ENCODE results near the gene ELAPOR1.
"Not testable (repeated sequence)": the region's sequence is repeated elsewhere in the genome, so short reads cannot be mapped to it uniquely, and the experiment has no call there.

The ELAPOR1 gene

DNA sequence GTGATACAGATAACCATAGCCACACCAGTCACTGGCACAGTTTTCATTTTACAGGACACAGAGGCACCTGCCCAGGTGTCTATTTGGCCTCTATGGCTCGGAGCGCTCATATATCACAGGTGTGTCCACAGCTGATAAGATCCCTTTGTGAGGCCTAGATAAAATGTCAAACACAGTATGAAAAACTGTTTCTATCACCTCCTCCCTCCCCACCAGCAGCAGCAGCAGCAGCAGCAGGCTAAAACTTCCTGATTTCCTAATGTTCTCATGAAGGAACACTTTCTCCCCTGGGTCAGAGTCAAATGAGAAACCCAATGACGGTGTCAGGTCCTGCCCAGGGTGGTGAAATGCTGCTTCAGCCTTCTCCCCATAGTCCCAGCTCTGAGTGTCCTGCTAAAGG, 24.4 kb downstream of the ELAPOR1 start:
- no peak for DNase-seq

GRCh38 chr1:109140392-109140791, 26.5 kb downstream of the ELAPOR1 start:
- no peak for DNase-seq

DNA sequence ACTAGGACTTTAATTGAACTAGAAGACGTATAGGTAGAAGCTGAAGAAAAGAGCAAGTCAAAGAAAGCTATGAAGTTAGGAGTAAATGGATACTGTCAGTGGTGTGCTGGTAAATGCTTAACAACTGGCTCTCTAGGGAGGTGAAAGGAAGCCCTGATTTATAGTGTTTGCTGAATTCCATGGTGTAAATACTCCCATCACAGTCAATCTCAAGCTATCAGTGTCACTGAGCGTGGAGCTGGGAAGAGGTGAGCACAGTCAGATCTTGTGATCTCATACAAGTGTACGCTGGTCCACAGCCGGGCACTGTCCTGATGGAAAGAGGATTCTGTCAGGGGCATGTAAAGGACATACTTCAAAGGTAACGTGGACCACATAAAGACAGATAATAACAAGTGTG, 28.3 kb downstream of the ELAPOR1 start:
- DNase-seq = no peak

DNA sequence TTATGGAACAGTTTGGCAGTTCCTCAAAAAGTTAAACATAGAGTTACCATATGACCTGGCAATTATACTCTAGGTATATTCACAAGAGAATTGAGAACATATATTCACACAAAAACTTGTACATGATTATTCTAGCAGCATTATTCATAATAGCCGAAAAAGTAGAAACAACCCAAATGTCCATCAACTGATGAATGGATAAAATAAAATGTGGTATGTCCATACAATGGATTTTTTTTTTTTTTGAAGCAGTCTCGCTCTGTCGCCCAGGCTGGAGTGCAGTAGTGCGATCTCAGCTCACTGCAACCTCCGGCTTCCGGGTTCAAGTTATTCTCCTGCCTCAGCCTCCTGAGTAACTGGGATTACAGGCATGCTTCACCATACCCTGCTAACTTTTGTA, 28.8 kb downstream of the ELAPOR1 start:
- not testable (repeated sequence) for DNase-seq

DNA sequence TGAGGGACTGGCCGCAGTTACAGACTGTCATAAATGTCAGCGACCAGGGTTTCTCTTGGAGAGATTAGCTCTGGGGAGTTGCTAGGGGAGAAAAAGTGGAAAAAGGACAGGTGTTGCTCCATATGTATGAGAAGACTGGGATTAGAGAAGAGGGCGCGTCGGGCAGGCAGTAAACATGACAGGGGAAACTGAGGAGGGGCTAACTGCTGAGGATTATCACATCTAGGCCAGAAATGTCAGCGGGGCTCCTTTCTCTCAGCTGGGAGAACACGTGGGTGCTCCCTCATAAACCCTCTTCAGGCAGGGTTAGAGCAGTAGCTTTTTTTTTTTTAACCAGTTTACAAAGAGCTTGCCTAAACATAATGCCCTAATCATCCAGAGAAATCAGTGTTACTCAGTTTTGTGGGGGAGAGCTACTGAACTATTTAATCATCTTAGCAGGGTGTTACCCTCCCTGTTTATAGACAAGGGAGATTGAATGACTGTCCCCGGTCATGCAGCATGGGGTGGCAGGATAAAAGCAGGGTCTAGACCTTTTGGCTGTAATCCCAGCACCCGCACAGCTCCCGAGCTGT, 35.2 kb downstream of the ELAPOR1 start:
- DNase-seq = peak; percentile 66

- no peak for DNase-seq
These were observed 36.1 kb downstream of the ELAPOR1 start for GRCh38 chr1:109149874-109150601.

GRCh38 chr1:109151146-109151990, 37.5 kb downstream of the ELAPOR1 start:
- no peak for DNase-seq

- DNase-seq = no peak
These were observed 38.3 kb downstream of the ELAPOR1 start for GRCh38 chr1:109152196-109152595.

- DNase-seq = no peak
These were observed 43.0 kb downstream of the ELAPOR1 start for GRCh38 chr1:109156916-109157385.

- peak; percentile 67 for DNase-seq
These were observed 44.5 kb downstream of the ELAPOR1 start for GRCh38 chr1:109158433-109158832.

DNA sequence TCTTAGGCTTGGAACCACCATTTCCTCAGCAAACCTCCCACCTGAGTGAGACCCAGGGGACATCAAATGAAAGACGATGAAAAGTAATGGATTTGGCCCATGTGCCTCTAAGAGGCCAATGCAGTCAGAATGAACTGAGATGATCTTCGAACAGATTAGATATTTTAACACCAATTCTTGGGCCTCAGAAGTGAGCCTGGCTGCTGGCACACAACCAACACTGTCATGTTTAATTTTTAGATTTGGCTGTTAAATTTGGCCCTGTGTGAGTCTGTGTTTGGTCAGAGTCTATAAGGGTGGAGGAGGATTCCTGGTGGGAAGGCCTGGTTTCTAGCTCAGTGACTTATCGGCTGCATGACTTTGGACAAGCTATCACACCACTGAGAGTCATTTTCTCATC, 45.4 kb downstream of the ELAPOR1 start:
- no peak for DNase-seq

DNA sequence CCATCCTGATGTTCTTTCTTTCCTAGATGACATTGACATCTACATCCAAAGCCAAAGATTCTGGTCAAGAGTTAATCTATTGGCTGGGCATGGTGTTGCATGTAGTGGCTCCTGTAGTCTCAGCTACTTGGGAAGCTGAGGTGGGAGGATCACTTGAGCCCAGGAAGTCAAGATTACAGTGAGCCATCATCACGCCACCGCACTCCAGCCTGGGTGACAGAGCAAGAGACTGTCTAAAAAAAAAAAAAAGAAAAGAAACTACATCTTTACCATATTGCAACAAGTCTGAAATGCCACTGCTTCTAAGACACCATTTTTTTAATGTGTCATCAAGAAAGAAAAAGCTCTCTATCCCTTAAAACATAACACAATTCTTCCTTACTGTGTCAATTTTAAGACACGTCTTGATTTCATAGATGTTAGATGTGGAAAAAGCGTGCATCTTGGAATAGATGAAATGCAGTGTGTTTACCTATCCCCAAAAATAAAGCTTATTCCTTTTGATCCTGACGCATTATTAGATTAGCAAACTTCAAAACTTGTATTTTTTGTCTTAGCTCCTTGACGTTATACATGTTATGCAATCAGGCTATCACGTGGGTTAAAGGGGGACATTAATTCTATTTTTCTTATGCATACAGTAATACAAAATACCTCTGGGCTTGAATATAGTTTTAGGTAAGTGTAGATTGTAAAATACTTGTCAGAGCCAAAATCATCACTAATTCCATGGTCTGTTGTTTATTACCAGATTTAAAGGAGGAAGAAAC, 46.3 kb downstream of the ELAPOR1 start:
- no peak for DNase-seq

- no peak for DNase-seq
These were observed 48.1 kb downstream of the ELAPOR1 start for GRCh38 chr1:109161858-109162606.

DNA sequence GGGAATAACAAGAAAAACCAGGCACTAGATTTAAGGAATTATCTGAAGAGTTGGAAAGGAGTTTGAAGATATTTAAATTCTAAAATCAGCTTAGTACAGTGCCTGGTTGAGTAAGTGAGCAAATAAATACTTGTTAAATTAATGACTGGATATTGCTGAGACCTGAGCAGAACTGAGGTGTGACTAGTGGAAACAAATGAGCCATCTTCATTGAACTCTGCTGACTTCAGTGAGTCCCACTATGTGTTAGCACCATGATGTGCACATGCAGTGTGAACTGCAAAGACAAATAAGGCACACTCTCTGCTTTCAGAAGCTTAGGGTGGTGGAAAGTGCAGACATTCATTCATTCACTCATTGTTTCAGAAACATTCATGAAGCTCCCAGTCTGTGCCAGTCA, 48.7 kb downstream of the ELAPOR1 start:
- no peak for DNase-seq

DNA sequence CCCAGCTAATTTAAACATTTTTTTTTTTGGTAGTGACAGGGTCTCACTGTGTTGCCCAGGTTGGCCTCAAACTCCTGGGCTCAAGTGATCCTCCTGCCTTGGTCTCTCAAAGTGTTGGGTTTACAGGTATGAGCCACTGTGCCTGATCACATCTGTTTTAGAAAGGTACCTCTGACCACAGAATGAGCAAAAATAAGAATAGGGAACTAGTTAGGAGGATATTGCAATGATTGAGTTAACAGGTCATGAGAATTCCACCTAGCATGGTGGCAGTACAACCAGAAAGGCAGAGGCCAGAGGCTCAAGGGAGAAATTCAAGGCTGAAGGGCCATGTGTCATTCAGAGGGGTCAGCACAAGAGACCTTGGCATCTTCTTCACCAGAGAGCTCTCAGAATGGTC, 49.6 kb downstream of the ELAPOR1 start:
- no peak for DNase-seq

Data from COR-L47 (cell line).